ENCODE results near the gene PIP5K1C. TPM values are rescaled to one million over a fixed set of nuclear protein-coding genes. Genes with fewer than 3 reads are reported as not detected.

The PIP5K1C gene
- polyA plus RNA-seq, 1 donor (not counting 4 experiments of a cell fraction or from before 2014, with no cell fraction given): 3.6 TPM

GRCh38 chr19:3652422-3652821 is 47.8 kb downstream of the PIP5K1C start:
- FAIRE-seq: no peak
- Histone ChIP-seq H3K4me3 (ENCODE audit: control insufficient read depth in 2 of 3, extremely low read depth in 1 of 3, insufficient read depth in 2 of 3, low read depth in 1 of 3, low read length in 3 of 3) (no peak overlapping the region), H3K27me3 (ENCODE audit: control insufficient read depth, extremely low read depth, insufficient read depth, low read length) (no peaks in the 10 kb centered on the region), H3K9ac (ENCODE audit: control insufficient read depth, extremely low read depth, insufficient read depth, low read length) (no peak overlapping the region), H3K9me1 (ENCODE audit: control insufficient read depth, extremely low read depth, insufficient read depth, low read length) (no peaks in the 10 kb centered on the region), H3K27ac (ENCODE audit: control insufficient read depth, insufficient read depth, low read length) (no peak overlapping the region), H3K4me1 (ENCODE audit: control insufficient read depth, extremely low read depth, insufficient read depth, low read length) (peaks cover 2% of the 10 kb centered on the region), H3K4me2 (ENCODE audit: control insufficient read depth, extremely low read depth, insufficient read depth, low read depth, low read length) (no peak overlapping the region), H4K20me1 (ENCODE audit: control insufficient read depth, extremely low read depth, insufficient read depth, low read length) (no peaks in the 10 kb centered on the region), H3K9me3 (ENCODE audit: control insufficient read depth, low read depth, low read length) (no peaks in the 10 kb centered on the region), H3K79me2 (ENCODE audit: control insufficient read depth, insufficient read depth, low read length) (no peaks in the 10 kb centered on the region), H3K36me3 (ENCODE audit: control insufficient read depth in 2 of 2, extremely low read depth in 1 of 2, insufficient read depth in 2 of 2, low read length in 2 of 2) (peaks cover 0 to 22% of the 10 kb centered on the region in 2 experiments), H2AFZ (ENCODE audit: control insufficient read depth, low read length) (no peak overlapping the region)
- no peak for DNase-seq (ENCODE audit: low read depth, low spot score)
- no peak for TF ChIP-seq EZH2 (IDR thresholded peaks at IDR 0.05; ENCODE audit: low read length)
- no peak for TF ChIP-seq CTCF (optimal IDR thresholded peaks at IDR 0.05 in 1 of 3, IDR thresholded peaks at IDR 0.05 in 1 of 3, conservative IDR thresholded peaks at IDR 0.05 in 1 of 3; ENCODE audit: extremely low read depth in 1 of 3, insufficient read depth in 2 of 3, low read length in 3 of 3)
- dilution Hi-C loops (cut with MboI; ENCODE audit: extremely low pct_ligation_motif_present, low sequenced_read_pairs): no loop called here

- peaks cover 0 to 19% of the 10 kb centered on the region in 2 experiments for H3K36me3 ChIP-seq (ENCODE audit: control insufficient read depth in 2 of 2, extremely low read depth in 1 of 2, insufficient read depth in 2 of 2, low read length in 2 of 2)
- DNase-seq (ENCODE audit: low read depth, low spot score) (no peak), FAIRE-seq (no peak)
- H3K79me2 ChIP-seq (ENCODE audit: control insufficient read depth, insufficient read depth, low read length): no peaks in the 10 kb centered on the region
- peaks cover 2% of the 10 kb centered on the region for H3K4me1 ChIP-seq (ENCODE audit: control insufficient read depth, extremely low read depth, insufficient read depth, low read length)
- no peak overlapping the region for H3K4me3 ChIP-seq (ENCODE audit: control insufficient read depth in 2 of 3, extremely low read depth in 1 of 3, insufficient read depth in 2 of 3, low read depth in 1 of 3, low read length in 3 of 3)
- TF ChIP-seq EZH2 (IDR thresholded peaks at IDR 0.05; ENCODE audit: low read length): no peak
- TF ChIP-seq CTCF (optimal IDR thresholded peaks at IDR 0.05 in 1 of 3, IDR thresholded peaks at IDR 0.05 in 1 of 3, conservative IDR thresholded peaks at IDR 0.05 in 1 of 3; ENCODE audit: extremely low read depth in 1 of 3, insufficient read depth in 2 of 3, low read length in 3 of 3): no peak
- no peaks in the 10 kb centered on the region for H3K27me3 ChIP-seq (ENCODE audit: control insufficient read depth, extremely low read depth, insufficient read depth, low read length)
- no peak overlapping the region for H3K27ac ChIP-seq (ENCODE audit: control insufficient read depth, insufficient read depth, low read length)
- H3K9me3 ChIP-seq (ENCODE audit: control insufficient read depth, low read depth, low read length): no peaks in the 10 kb centered on the region
- H3K9me1 ChIP-seq (ENCODE audit: control insufficient read depth, extremely low read depth, insufficient read depth, low read length): no peaks in the 10 kb centered on the region
- H3K9ac ChIP-seq (ENCODE audit: control insufficient read depth, extremely low read depth, insufficient read depth, low read length): no peak overlapping the region
- H3K4me2 ChIP-seq (ENCODE audit: control insufficient read depth, extremely low read depth, insufficient read depth, low read depth, low read length): no peak overlapping the region
- no peak overlapping the region for H2AFZ ChIP-seq (ENCODE audit: control insufficient read depth, low read length)
- no peaks in the 10 kb centered on the region for H4K20me1 ChIP-seq (ENCODE audit: control insufficient read depth, extremely low read depth, insufficient read depth, low read length)
- dilution Hi-C loops (cut with MboI; ENCODE audit: extremely low pct_ligation_motif_present, low sequenced_read_pairs): no loop called here
Measured at GRCh38 chr19:3651684-3652083, 48.6 kb downstream of the PIP5K1C start.

Measured in keratinocyte (primary cell).